GM18861 (cell line): Measurements from ENCODE around the gene OR56A4.

ENCODE experiments used
- ATAC-seq: cut with Tn5 transposase; IDR thresholded peaks from one replicate; pipeline ENCODE4 v1.9.1; 2021; ENCODE audit not compliant: unreplicated experiment

The OR56A4 gene, protein sequence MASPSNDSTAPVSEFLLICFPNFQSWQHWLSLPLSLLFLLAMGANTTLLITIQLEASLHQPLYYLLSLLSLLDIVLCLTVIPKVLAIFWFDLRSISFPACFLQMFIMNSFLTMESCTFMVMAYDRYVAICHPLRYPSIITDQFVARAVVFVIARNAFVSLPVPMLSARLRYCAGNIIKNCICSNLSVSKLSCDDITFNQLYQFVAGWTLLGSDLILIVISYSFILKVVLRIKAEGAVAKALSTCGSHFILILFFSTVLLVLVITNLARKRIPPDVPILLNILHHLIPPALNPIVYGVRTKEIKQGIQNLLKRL

DNA sequence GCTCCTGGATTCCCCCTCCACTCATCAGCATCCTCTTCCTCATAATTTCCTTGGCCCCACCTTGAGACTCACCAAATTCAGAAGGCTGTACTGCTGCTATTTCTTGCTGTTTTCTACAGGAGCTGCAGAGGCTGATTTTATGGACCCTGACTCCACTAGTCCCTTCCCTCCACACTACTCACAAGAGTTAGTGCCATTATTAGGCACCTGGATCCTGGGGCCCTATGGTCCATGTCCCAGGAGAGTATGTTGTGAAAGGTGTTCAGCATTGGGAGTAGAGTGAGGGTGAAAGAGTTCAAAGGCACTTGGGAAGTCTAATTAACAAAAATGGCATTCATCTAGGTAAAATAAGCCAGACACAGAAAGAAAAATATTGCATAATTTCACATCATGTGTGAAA, at the start of gene OR56A4:
Gene OR56A4 (minus strand): TSS at position 101 of the 400 bp plus-strand sequence. CDS start 3,954 bp downstream, outside the sequence.
- no peak for ATAC-seq

- no peak for ATAC-seq
Observed at GRCh38 chr11:6055569-6055968, 48.8 kb upstream of the OR56A4 start.

DNA sequence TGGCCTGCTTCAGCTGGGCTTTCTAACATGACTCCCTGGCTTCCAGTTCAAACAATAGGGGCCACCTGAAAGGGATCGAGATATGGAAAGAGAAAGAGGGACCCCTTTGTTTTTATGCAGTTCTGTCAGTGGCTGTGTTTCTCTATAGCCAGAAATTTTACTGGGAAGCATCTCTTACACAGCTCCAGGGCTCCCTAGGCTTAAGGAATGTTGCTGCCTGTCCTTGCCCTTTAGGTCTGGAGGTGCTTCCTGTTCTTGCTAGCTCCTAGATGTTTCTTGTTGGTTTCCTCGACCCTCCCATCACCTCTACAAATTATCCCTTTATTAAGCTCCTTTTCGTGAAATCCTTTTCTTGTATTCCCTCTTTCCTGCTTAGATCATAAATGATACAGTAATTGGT, 45.6 kb upstream of the OR56A4 start:
- ATAC-seq, result no peak

- ATAC-seq, result no peak
Observed at GRCh38 chr11:6040874-6041273, 34.1 kb upstream of the OR56A4 start.

DNA sequence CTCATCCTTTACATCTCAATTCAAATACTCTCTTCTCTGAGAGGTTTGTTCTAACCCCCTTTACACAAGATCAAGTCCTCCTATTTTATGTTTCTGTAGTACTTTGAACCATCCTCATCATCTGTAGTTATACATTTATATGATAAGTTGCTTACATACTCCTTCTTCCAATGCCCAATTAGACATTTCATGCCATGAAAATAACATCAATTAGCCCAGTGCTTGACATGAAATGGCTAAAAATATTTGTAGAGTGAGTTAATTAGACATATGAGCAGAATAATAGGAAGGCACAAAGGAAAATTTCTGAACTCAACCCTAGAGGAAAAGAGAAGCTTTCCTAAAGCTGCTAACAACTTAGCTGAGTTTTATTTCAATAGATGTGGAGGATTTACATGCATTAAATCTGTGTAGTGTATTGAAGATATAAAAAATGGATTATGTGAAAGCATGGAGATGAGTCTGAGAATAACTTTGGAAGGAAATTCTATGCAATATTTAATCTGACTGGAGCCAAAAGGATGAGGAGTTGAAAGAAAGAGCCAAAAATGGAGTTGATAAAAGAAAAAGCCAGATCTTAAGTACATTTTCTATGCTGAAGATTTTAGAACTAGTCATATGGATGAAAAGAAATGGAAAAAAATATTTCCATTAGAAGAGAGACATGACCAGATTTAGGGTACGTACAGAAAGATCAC, 24.1 kb upstream of the OR56A4 start, which contains the start of gene OR56A1:
Gene OR56A1 (minus strand): TSS at position 51 of the 698 bp plus-strand sequence. CDS start 3,066 bp downstream, outside the sequence.
- no peak for ATAC-seq

GRCh38 chr11:6027501-6027900, 20.8 kb upstream of the OR56A4 start:
- no peak for ATAC-seq

DNA sequence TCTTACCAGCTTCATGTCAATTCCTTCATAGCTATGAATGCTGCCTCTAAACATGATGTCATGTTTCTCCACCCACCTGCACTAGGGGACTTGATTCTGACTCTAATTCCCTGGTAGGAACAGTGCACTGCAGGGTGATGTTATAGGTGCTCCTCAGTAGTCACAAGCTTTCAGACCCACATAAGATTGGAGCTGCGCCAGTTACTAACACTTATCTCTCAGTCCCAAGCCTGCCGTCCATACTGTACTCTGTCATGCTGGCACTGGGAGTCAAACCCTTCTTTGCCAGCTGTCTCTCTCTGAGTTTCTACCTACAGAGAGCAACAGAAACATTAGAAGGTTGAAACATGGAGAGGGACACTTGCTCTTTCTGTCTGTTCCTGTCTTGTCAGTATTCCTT, 18.3 kb upstream of the OR56A4 start:
- no peak for ATAC-seq

DNA sequence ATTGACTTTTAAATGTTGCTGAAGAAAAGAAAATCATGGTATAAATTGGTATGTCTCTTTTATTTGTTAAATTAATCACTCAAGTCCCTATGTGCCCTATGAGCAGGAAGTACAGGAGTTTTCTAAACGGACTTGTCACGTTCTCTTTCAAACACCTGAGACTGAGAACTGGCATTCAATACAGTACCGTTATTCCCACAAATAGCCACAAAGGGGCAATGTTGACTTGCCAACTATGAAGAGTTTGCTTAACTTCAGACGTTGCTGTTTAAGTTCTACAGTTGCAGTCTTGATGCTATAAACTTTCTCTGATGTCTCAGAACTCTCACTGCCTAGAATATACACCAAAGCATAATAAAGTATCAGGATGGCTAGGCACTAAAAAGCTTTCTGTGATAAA, 16.2 kb upstream of the OR56A4 start:
- peak; percentile 53 for ATAC-seq

GRCh38 chr11:6013042-6013441, 6.3 kb upstream of the OR56A4 start:
- no peak for ATAC-seq

DNA sequence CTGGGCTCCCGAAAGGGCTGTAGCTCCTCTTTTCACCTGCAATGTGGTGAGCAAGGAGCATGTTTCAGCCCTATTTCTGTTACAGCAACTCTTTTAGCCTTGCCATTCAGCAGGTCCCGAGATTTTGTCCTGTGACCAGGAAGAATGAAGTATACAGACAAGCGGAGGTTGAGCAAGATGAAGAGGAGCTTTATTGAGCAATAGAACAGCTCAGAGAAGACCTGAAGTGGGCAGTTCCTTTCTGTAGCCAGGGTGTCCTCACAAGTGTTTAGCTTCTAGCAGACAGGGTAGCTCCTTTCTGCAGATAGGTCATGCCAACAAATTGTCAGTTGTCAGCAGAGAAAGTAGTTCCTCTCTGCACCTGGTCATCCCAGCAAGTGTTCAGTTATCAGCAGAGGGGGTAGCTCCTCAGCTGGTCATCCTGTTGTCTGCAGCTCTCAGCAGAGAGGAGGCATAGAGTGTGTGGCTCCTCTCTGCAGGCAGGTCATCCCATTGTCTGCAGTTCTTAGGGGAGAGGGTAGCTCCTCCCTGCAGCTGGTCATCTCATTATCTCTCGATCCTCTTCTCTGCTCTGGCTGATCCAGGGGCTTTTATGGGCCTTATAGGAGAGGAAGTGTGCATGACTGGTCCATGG, 5.4 kb upstream of the OR56A4 start:
- no peak for ATAC-seq

GRCh38 chr11:6006395-6006794, 351 bp downstream of the OR56A4 start:
- no peak for ATAC-seq

GRCh38 chr11:6002202-6002699, 4.5 kb downstream of the OR56A4 start:
- ATAC-seq, result no peak

DNA sequence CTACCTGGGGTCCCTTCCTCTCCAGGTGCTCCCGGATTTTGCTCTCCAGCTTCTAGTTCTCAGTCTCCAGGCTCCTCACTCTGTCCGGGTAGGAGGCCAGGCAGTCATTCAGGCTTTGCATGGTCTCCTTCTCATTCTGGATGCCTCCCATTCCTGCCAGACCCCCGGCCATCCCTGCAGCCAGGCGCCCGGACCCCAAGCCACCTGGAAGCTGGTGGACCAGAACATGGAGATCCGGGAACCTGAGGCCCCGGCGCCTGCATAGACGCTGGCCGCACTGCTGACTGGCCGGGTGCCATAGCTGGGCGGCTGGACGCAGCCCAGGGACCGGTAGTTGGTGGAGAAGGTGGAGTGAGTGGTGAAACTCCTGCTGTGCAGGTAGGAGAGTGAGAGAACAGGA, 12.0 kb downstream of the OR56A4 start:
- ATAC-seq, result no peak

- no peak for ATAC-seq
Observed at GRCh38 chr11:5992604-5993251, 14.0 kb downstream of the OR56A4 start.

GRCh38 chr11:5992150-5992549, 14.6 kb downstream of the OR56A4 start:
- ATAC-seq, result no peak

- ATAC-seq, result no peak
Observed at GRCh38 chr11:5989203-5989602, 17.5 kb downstream of the OR56A4 start.

DNA sequence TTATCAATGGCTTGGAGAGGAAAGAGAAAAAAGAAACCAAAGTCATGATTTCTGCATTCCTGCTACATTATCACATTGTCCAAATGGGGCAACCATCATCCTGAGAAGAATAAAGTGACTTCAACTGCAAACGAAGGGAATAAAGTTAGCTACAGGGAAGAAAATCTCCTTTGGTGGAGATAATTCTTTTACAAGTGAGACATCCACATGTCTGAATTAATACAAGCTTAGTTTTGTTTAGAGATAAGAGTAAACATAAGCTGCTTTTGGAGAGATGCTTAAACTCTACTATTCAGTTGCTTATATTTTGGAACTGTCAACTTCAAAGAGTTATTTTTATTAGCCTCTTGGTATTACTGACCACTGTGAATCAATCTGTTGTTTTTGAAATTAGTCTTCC, 19.9 kb downstream of the OR56A4 start, which contains the start of gene OR52L1:
Gene OR52L1 (minus strand): TSS at position 101 of the 400 bp plus-strand sequence. CDS start 55 bp downstream, at position 46.
- ATAC-seq, result no peak

- ATAC-seq, result no peak
Observed at GRCh38 chr11:5983443-5983842, 23.3 kb downstream of the OR56A4 start.

- no peak for ATAC-seq
Observed at GRCh38 chr11:5973530-5973929, 33.2 kb downstream of the OR56A4 start.

GRCh38 chr11:5968394-5968793, 38.4 kb downstream of the OR56A4 start, which contains the start of gene OR56A5:
Gene OR56A5 (minus strand): TSS chr11:5968494. CDS start chr11:5968494, 0 bp downstream.
- ATAC-seq, result no peak

DNA sequence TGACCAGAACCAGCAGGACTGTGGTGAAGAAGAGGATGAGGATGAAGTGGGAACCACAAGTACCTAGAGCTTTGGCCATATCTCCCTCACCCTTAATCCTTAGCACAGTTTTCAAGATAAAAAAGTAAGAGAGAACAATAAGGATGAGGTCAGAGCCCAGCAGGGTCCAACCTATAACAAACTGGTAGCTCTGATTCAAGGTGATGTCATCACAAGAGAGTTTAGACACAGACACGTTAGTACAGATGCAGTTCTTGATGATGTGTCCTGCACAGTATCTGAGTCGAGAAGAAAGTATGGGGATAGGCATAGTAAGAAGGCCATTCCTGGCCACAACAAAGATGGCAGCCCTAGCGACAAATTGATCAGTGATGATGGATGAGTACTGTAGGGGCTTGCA, 39.0 kb downstream of the OR56A4 start:
- no peak for ATAC-seq
